NCI-H524 (cell line): Measurements from ENCODE around the gene BCKDHA.
A peak's percentile ranks its signal among the peaks of the same experiment; 100 is the strongest.

Experiments used
- DNase-seq, 2 experiments: peaks; one replicate each; lab custom pipeline; 2025; lab: John Stamatoyannopoulos, UW

BCKDHA gene

GRCh38 chr19:41397086-41398049 is at the start of gene BCKDHA, which contains the start of gene EXOSC5:
Gene BCKDHA (plus strand): TSS chr19:41397818. CDS start chr19:41397828, 10 bp downstream.
Gene EXOSC5 (minus strand): TSS chr19:41397359. CDS start chr19:41397328, 31 bp downstream.
- peak; percentile 99 to 100 for DNase-seq

DNA sequence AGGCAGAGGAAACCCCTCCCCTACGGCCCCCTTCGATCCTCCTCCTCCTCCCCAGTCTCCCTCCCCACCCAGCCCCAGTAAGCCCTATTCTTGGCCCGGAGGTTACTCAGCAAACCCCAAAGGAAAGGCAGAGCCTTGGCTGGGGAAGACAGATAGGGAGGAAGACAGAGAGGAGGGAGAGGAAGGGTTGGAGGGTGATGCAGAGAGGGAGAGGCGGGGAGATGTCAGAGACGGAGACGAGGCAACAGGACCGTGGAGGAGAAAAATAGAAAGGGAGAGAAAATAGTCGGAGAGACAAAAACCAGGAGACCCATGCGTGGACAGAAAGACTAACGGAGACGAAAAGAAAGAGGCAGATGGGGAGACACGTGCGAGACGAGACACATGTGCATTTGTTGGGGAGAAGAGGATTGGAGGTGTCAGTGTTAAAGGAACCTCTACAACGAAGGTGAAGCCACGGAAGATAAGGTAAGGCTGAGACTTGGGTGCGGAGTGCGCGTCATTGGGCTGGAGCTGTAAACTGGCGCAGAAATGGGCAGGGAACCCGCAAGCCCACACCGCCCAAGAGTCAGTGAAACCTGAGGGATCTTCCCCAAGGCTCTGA is 46.8 kb upstream of the BCKDHA start:
- no peak for DNase-seq

GRCh38 chr19:41351339-41352245 is 46.0 kb upstream of the BCKDHA start:
- DNase-seq: peak in 1 of 2 experiments; percentile 26

DNA sequence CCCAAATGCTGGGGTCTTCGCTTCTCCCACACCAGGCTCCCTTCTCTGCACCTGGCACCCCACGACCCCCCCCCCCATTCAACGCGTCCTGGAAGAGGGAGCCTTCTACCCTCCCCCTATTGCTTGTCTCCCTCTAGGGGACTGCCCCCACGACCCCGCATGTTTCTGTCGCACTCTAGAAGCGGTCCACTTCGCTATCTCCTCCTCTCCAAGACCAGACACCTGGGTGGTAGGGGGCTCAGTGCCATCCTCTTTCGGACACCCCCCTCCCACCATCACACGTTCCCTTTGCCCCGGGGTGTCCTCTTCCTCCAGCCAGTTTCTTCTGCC is 45.4 kb upstream of the BCKDHA start:
- no peak for DNase-seq

DNA sequence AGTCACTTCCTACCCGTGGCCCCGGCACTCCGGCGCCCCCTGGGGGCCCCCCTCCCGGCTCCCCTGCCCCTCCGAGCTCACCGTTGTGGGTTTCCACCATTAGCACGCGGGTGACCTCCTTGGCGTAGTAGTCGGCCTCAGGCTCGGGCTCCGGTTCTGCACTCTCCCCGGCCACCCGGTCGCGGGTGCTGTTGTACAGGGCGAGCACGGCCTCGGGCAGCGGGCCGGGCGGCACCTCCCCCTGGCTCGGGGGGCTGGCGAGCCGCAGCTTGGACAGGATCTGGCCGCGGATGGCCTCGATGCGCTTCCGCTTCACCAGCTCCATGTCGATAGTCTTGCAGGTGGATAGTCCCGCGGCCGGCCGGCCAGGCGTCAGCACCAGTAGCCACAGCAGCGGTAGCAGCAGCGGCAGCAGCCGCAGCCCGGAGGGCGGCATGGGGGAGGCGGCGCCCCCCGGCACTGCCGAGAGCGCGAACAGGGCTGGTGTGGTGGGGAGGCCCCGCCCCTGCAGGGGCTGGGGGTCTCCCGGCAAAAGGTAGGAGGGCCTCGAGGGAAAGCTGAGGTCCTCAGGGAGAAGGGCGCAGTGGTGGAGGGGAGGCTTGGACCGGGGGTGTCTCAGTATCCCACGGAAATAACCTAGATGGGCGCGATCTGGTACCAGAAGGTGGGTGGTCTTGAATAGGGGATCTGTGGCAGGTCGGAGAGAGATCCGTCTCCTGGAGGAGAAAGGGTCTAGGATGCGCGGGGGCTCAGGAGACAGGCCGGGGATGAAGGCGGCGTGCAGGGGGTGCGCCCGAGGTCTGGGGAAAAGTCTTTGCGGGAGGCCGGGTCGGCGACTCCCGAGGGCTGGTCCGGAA is 44.8 kb upstream of the BCKDHA start:
- DNase-seq: peak; percentile 43 to 52

DNA sequence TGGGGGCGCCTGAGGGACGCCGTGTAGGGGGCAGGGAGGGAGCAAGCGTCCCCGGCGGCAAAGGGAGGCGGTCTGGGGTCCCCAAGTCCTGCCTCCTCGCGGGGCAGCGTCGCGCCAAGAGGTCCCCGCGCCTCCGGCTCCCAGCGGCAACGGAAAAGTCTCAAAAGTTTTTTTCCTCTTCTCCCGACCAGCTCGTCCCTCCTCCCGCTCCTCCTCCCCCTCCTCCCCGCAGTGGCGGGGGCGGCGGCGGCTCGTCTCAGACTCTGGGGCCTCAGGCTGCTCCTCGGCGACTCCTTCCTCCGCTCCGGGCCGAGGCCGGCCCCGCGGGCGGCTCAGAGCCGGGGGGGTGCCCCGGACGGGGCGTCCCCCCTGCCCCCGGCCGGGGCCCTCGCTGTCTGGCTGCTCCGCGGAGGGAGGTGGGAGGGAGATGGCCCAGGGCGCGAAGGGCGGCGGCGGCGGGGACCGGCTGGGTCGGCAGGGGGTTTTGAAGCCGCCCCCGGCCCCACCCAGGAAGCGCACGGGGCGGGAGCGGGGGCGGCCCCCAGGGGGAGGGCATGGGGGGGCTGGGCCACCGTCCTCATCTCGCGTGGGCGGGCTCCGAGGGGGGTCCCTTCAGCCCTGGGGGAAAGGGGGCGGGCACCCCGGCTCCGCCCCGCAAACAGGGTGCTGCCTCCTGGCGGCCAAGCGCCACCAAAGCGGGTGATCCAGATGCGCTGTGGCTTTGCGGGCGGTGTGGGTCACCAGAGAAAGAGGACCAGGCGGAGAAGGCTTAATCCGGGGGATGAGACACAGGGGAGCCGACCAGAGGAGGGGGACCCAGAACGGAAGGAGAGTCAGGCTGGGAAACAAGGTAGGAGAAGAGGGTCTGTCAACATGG is 43.9 kb upstream of the BCKDHA start, which contains the start of gene TGFB1:
Gene TGFB1 (minus strand): TSS at position 457 of the 877 bp plus-strand sequence. CDS start 878 bp downstream, outside the sequence.
- peak in 1 of 2 experiments; percentile 73 for DNase-seq

- peak in 1 of 2 experiments; percentile 28 for DNase-seq
Measured at GRCh38 chr19:41354343-41354953, 43.2 kb upstream of the BCKDHA start.

DNA sequence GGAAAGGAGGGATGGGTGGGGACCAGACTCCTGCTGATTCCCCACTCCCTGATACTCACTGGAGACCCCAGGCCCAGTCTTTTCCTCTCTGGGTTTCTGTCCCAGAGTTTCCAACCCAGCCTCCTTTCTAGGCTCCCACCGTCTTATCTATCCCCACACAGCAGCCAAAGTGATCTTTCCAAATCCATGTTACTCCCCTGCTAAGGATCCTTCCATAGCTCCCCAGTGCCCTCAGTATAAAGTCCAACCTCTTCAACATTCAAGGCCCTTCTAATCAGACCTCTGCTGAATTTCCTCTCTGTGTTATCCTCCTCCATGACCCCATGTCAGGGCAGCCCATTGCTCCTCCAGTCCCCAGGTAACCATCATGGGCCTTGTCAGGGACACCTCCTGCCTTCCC is 42.6 kb upstream of the BCKDHA start:
- DNase-seq: no peak

DNA sequence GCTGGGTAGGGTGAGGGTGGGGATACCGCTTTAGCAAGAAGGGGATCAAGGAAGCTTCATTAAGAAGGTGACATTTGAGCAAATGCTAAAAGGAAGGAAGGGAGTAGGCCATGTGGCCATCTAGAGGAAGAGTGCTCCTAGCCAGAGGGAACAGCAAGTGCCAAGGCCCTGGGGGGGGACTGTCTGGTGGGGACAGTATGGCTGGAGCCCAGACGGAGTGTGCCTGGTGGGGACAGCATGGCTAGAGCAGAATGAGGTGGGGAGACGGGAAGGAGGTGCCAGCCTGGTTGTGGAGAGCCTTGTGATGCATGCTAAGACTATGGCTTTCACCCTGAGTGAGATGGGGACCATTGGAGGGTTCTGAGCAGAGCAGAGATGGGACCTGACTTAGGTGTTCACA is 41.8 kb upstream of the BCKDHA start:
- no peak for DNase-seq

GRCh38 chr19:41356984-41357739 is 40.5 kb upstream of the BCKDHA start:
- DNase-seq: no peak

GRCh38 chr19:41357746-41358145 is 39.9 kb upstream of the BCKDHA start:
- DNase-seq: no peak

DNA sequence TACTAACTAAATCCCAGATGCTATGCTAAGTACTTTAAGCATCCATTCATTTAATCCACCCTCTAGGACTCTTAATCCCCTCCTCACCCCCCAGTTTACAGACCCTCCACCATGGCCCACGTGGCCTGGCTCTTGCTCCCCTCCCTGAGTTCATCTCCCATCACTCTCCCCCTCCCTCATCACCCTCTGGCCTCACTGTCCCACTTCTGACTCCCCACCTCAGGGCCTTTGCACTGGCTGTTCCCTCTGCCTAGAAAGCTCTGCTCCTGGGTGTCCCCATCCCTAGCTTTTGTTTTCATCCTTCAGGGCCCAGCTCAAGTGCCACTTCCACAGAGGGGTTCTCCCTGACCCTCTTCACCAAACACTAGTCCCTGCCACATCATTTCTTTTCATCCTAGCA is 37.9 kb upstream of the BCKDHA start:
- peak; percentile 36 to 70 for DNase-seq

DNA sequence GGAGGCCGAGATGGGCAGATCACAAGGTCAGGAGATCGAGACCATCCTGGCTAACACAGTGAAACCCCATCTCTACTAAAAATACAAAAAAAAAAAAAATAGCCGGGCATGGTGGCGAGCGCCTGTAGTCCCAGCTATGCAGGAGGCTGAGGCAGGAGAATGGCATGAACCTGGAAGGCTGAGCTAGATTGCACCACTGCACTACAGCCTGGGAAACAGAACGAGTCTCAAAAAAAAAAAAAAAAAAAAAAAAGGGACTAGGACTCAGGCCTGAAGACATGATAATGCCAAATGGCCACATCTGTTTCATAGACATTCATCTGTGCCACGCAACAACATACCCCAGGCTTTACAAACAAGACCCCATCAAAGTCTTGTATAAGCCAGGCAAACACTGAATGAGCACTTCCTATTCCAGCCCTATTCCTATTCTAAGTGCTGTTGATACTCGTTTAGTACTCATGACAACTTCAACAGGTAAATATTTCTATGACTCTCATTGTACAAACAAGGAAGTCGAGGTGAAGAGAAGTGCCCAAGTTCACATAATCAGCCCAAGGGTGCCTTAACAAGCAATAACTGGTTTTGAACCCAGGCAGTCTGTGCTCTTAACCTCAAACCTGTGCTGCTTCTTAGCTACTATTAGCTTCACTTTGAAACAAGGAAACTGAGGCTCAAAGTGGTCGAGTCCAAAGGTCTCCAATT is 35.3 kb upstream of the BCKDHA start:
- DNase-seq: no peak

DNA sequence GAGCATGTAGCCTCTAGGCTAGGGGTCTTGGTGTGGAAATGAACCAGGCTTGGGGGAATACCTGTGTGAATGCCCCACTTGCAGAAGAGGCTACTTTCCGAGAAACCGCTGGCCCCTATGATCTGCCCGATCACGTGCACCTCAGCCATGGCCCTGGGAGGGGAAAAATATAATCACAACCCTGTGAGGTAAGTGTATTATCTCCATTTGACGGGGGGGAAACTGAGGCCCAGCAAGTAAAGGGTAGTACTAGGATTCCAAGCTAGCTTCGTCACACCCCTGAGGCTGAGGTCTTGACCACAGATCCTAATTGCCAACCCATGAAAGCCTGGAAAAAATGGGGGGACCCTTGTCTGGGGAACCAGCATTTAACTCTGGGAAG is 34.3 kb upstream of the BCKDHA start:
- DNase-seq: no peak

DNA sequence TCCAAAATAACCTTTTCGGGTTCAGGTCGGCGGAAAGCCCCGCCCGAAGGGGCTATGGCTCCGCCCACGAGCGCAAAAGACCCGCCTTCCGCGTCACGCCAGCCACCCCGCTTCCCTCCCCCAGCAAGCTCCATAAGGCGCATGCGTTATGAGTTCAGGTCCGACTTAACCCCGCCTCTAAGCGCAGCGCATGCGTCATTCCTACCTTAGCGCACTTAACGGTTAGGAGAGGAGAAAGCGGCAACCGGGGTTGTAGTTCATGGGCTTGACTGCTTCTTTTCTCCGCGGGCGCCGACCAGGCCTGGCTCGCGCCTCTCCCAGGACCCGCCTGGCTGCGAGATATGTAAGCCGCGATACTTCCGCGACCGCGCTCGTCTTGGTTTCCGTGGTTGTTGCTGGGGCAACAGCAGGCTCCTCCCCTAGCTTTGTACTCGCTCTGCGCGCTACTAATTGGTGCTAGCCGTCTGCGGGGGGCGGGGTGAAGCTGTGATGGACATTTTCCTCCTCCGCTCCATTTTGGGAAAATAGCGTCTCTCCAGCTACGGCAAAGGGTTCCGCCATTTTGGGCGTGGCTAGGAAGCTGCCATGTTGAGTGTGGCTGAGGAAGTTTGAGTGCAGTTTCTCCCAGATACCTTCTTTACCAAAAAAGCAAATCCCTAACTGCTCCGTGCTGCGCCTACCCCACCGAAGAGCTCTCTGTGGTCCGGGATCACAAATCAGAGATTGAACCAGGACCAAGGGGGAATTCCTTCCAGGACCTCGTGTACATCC is 33.7 kb upstream of the BCKDHA start, which contains the start of gene B9D2:
Gene B9D2 (minus strand): TSS at position 397 of the 771 bp plus-strand sequence. CDS start 630 bp downstream, outside the sequence.
- DNase-seq: peak; percentile 98 to 99

- no peak for DNase-seq
Measured at GRCh38 chr19:41364524-41365391, 32.9 kb upstream of the BCKDHA start.
